ENCODE data around the gene PTK7. TPM values are rescaled to one million over a fixed set of nuclear protein-coding genes. Genes with fewer than 3 reads are reported as not detected.
A peak's percentile ranks its signal among the peaks of the same experiment; 100 is the strongest.
"Not testable (repeated sequence)": the region's sequence is repeated elsewhere in the genome, so short reads cannot be mapped to it uniquely, and the experiment has no call there.

Gene PTK7
- total and polyA plus RNA-seq, 3 donors from 2014 or later, result 58.8 to 68.7 (median 60.8) TPM

GRCh38 chr6:43107344-43108062, 31.4 kb downstream of the PTK7 start:
- Histone ChIP-seq H3K36me3 (ENCODE audit: low read depth, missing control alignments) (no peaks in the 10 kb centered on the region), H3K4me3 (no peak overlapping the region), H3K27me3 (no peaks in the 10 kb centered on the region), H3K4me1 (no peaks in the 10 kb centered on the region), H3K27ac (no peak overlapping the region), H3K9me3 (no peaks in the 10 kb centered on the region)
- 91 to 96% methylated on average over 12 of the region's 12 CpGs for WGBS, 2 donors
- DNase-seq, result no peak
- TF ChIP-seq CTCF (IDR thresholded peaks at IDR 0.05) (no peak), POLR2A (IDR thresholded peaks at IDR 0.05) (no peak)
- intact Hi-C loops (cut with DNase I; ENCODE audit: low total_unique reads), result no loop called here

- intact Hi-C loops (cut with DNase I; ENCODE audit: low total_unique reads), result no loop called here
- H3K4me3 ChIP-seq, result no peak overlapping the region
- peak overlapping the region in 1 of 2 donors; percentile 53 for H3K27ac ChIP-seq
- TF ChIP-seq CTCF (IDR thresholded peaks at IDR 0.05) (no peak), POLR2A (IDR thresholded peaks at IDR 0.05) (no peak)
- H3K9me3 ChIP-seq, result no peaks in the 10 kb centered on the region
- peaks cover 11% of the 10 kb centered on the region for H3K4me1 ChIP-seq
- no peaks in the 10 kb centered on the region for H3K36me3 ChIP-seq (ENCODE audit: low read depth, missing control alignments)
- no peaks in the 10 kb centered on the region for H3K27me3 ChIP-seq
- DNase-seq, result no peak
- 53 to 76% methylated on average over 10 to 12 of the region's 12 CpGs for WGBS, 2 donors
These were observed 37.5 kb downstream of the PTK7 start for GRCh38 chr6:43113431-43114260.

GRCh38 chr6:43115365-43115764, 39.3 kb downstream of the PTK7 start:
- intact Hi-C loops (cut with DNase I; ENCODE audit: low total_unique reads), result no loop called here
- no peaks in the 10 kb centered on the region for H3K36me3 ChIP-seq (ENCODE audit: low read depth, missing control alignments)
- H3K9me3 ChIP-seq, result no peaks in the 10 kb centered on the region
- H3K27ac ChIP-seq, result no peak overlapping the region
- DNase-seq, result no peak
- no peak overlapping the region for H3K4me3 ChIP-seq
- H3K4me1 ChIP-seq, result peaks cover 11% of the 10 kb centered on the region
- TF ChIP-seq POLR2A (IDR thresholded peaks at IDR 0.05) (no peak), CTCF (IDR thresholded peaks at IDR 0.05) (no peak)
- H3K27me3 ChIP-seq, result no peaks in the 10 kb centered on the region
- 90 to 96% methylated on average over 6 of the region's 6 CpGs for WGBS, 2 donors

GRCh38 chr6:43117466-43117865, 41.4 kb downstream of the PTK7 start:
- WGBS, 2 donors, result 85 to 99% methylated on average over 8 of the region's 8 CpGs
- H3K4me1 ChIP-seq, result peaks cover 21% of the 10 kb centered on the region
- DNase-seq; H3K4me3 ChIP-seq; H3K36me3 ChIP-seq (ENCODE audit: low read depth, missing control alignments); H3K27me3 ChIP-seq; H3K27ac ChIP-seq; H3K9me3 ChIP-seq; intact Hi-C loops (cut with DNase I; ENCODE audit: low total_unique reads): not testable (repeated sequence)

GRCh38 chr6:43119482-43119881, 43.4 kb downstream of the PTK7 start:
- WGBS, 2 donors, result 67 to 74% methylated on average over 4 of the region's 4 CpGs
- no peak for TF ChIP-seq CTCF (IDR thresholded peaks at IDR 0.05)
- TF ChIP-seq POLR2A (IDR thresholded peaks at IDR 0.05), result no peak
- H3K4me3 ChIP-seq, result no peak overlapping the region
- H3K4me1 ChIP-seq, result peaks cover 25% of the 10 kb centered on the region
- no peak for DNase-seq
- H3K36me3 ChIP-seq (ENCODE audit: low read depth, missing control alignments), result no peaks in the 10 kb centered on the region
- H3K9me3 ChIP-seq, result no peaks in the 10 kb centered on the region
- no peak overlapping the region for H3K27ac ChIP-seq
- H3K27me3 ChIP-seq, result no peaks in the 10 kb centered on the region
- intact Hi-C loops (cut with DNase I; ENCODE audit: low total_unique reads), result no loop called here
